Nephron progenitor cell (in vitro differentiated cells): ENCODE results near the gene COA6.
"Not testable (repeated sequence)": the region's sequence is repeated elsewhere in the genome, so short reads cannot be mapped to it uniquely, and the experiment has no call there.

ENCODE experiments used
- DNase-seq: peaks from one replicate; pipeline ENCODE4 v3.0.0; 2021
- H3K27ac Mint-ChIP-seq: 2 replicates; pipeline ENCODE4 v1.8.0; 2021; ENCODE audit warnings: mild to moderate bottlenecking, moderate library complexity, mixed read lengths
- H3K27me3 Mint-ChIP-seq: 2 replicates; pipeline ENCODE4 v1.8.0; 2021; ENCODE audit warnings: mild to moderate bottlenecking, low read depth, mixed read lengths; ENCODE audit not compliant: poor library complexity
- H3K36me3 Mint-ChIP-seq: 2 replicates; pipeline ENCODE4 v1.8.0; 2021; ENCODE audit warnings: low read depth, mixed read lengths
- H3K4me1 Mint-ChIP-seq: 2 replicates; pipeline ENCODE4 v1.8.0; 2021; ENCODE audit warnings: mixed read lengths
- H3K4me3 Mint-ChIP-seq: 2 replicates; pipeline ENCODE4 v1.8.0; 2021; ENCODE audit warnings: mild to moderate bottlenecking, moderate library complexity, mixed read lengths
- H3K9me3 Mint-ChIP-seq: 2 replicates; pipeline ENCODE4 v1.8.0; 2021; ENCODE audit warnings: mild to moderate bottlenecking, moderate library complexity, mixed read lengths
- TF ChIP-seq, protein P1 (sequence below): fragments of 200-600 bp; sonication (generic); IDR thresholded peaks from 2 replicates; pipeline ENCODE4 v1.5.0; 2021; ENCODE audit warnings: antibody characterized with exemption

Gene COA6

GRCh38 chr1:234398849-234399381, 25.7 kb downstream of the COA6 start:
- Mint-ChIP-seq H3K4me3 (no peak overlapping the region), H3K4me1 (no peaks in the 10 kb centered on the region), H3K27ac (no peak overlapping the region), H3K27me3 (peaks cover 2% of the 10 kb centered on the region), H3K9me3 (no peaks in the 10 kb centered on the region), H3K36me3 (peaks cover 31% of the 10 kb centered on the region)
- TF ChIP-seq, protein P1, sequence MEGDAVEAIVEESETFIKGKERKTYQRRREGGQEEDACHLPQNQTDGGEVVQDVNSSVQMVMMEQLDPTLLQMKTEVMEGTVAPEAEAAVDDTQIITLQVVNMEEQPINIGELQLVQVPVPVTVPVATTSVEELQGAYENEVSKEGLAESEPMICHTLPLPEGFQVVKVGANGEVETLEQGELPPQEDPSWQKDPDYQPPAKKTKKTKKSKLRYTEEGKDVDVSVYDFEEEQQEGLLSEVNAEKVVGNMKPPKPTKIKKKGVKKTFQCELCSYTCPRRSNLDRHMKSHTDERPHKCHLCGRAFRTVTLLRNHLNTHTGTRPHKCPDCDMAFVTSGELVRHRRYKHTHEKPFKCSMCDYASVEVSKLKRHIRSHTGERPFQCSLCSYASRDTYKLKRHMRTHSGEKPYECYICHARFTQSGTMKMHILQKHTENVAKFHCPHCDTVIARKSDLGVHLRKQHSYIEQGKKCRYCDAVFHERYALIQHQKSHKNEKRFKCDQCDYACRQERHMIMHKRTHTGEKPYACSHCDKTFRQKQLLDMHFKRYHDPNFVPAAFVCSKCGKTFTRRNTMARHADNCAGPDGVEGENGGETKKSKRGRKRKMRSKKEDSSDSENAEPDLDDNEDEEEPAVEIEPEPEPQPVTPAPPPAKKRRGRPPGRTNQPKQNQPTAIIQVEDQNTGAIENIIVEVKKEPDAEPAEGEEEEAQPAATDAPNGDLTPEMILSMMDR: no peak
- DNase-seq: no peak

GRCh38 chr1:234399515-234399914, 26.3 kb downstream of the COA6 start:
- H3K27me3 Mint-ChIP-seq, H3K4me1 Mint-ChIP-seq, H3K9me3 Mint-ChIP-seq, DNase-seq, H3K4me3 Mint-ChIP-seq, H3K27ac Mint-ChIP-seq: not testable (repeated sequence)
- peaks cover 31% of the 10 kb centered on the region for H3K36me3 Mint-ChIP-seq

- no peak for DNase-seq
- Mint-ChIP-seq H3K4me3 (no peak overlapping the region), H3K27me3 (peaks cover 2% of the 10 kb centered on the region), H3K27ac (no peak overlapping the region), H3K36me3 (peaks cover 26% of the 10 kb centered on the region), H3K4me1 (no peaks in the 10 kb centered on the region), H3K9me3 (no peaks in the 10 kb centered on the region)
- TF ChIP-seq, protein P1: no peak
Measured at GRCh38 chr1:234400773-234401172, 27.5 kb downstream of the COA6 start.

GRCh38 chr1:234401658-234402057, 28.4 kb downstream of the COA6 start:
- Mint-ChIP-seq H3K4me3 (no peak overlapping the region), H3K4me1 (no peaks in the 10 kb centered on the region), H3K27me3 (peaks cover 2% of the 10 kb centered on the region), H3K9me3 (no peaks in the 10 kb centered on the region), H3K27ac (no peak overlapping the region), H3K36me3 (peaks cover 20% of the 10 kb centered on the region)
- no peak for DNase-seq
- TF ChIP-seq, protein P1: no peak

DNA sequence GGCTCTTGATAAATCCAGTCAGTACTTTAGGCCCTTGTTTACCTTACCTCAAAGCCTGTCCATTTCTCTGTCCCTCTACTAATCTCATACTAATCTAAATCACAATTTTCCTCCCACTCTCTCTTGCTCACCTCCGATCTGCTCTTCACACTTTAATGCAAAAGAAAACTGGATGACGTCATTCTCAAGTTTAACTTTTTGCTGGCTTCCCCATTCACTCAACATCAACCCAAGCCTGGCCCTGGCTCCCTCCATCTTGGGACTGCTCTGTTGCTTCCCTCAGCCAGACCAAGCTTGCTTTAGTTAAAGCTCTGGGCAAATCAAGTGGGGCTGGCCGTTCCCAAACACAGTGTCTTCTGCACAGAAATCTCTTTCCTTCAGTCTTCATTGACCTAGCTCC, 29.7 kb downstream of the COA6 start:
- no peak overlapping the region for H3K27ac Mint-ChIP-seq
- TF ChIP-seq, protein P1: no peak
- no peaks in the 10 kb centered on the region for H3K9me3 Mint-ChIP-seq
- DNase-seq: no peak
- peaks cover 15% of the 10 kb centered on the region for H3K36me3 Mint-ChIP-seq
- H3K4me1 Mint-ChIP-seq: no peaks in the 10 kb centered on the region
- no peak overlapping the region for H3K4me3 Mint-ChIP-seq
- peaks cover 2% of the 10 kb centered on the region for H3K27me3 Mint-ChIP-seq

GRCh38 chr1:234405676-234406075, 32.4 kb downstream of the COA6 start:
- no peak for DNase-seq
- TF ChIP-seq, protein P1: no peak
- no peaks in the 10 kb centered on the region for H3K4me1 Mint-ChIP-seq
- no peak overlapping the region for H3K27ac Mint-ChIP-seq
- H3K4me3 Mint-ChIP-seq: no peak overlapping the region
- H3K36me3 Mint-ChIP-seq: peaks cover 13% of the 10 kb centered on the region
- H3K9me3 Mint-ChIP-seq: no peaks in the 10 kb centered on the region
- H3K27me3 Mint-ChIP-seq: peaks cover 2% of the 10 kb centered on the region
